ENCODE data around the gene ZFP62.

Gene ZFP62

DNA sequence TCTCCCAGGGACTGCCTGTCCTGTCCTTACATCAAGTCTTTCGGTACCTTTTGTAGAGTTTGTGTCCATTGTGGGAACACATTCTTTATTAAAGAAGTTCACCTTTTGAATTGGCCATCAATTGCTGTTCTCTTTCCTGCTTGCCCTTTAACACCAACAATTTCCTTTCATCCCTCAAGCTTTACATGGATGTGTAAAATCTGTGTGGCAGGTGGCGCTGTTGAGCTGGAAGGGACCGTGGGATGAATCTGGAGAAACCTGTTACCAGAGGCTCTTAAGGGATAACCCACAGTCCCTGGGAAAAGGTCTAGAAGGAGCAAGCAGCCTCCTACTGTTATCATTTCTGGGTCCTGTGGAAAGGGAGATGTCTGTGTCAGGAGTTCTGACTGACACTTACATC, 7.9 kb upstream of the ZFP62 start:
- peak; percentile 48 for DNase-seq

- DNase-seq, result no peak
These were observed 5.9 kb upstream of the ZFP62 start for GRCh38 chr5:180866985-180867384.

DNA sequence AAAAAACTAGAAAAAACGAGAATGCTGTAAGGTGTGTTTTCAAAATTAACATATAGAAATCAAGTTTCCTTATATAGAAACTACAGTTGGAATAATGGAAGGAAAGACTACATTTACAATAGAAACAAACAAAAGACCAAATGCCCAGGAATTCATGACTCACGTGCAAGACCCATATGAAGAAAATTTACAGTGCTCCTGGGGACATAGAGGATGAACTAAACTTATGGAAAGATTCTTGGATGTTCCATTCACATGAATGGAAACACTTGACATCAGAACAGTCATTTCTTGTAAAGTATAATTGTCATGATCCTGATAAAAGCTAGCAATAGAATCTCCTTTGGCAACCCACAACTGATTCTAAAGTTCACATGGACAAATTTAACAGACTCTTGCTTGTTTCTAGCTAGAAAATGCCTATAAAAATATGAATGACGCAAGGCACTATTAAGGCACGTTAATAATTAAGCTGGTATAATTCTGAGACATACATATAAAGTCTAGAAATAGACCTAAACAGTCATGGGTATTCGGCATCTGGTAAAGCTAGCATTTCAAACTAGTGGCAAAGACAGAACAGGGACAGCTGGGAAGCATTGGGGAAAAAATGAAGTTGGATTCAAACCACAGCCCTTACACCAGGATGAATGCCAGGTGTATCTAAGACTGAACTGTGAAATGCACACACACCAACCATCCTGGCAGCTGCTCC, 5.1 kb upstream of the ZFP62 start:
- peak; percentile 3 for DNase-seq

DNA sequence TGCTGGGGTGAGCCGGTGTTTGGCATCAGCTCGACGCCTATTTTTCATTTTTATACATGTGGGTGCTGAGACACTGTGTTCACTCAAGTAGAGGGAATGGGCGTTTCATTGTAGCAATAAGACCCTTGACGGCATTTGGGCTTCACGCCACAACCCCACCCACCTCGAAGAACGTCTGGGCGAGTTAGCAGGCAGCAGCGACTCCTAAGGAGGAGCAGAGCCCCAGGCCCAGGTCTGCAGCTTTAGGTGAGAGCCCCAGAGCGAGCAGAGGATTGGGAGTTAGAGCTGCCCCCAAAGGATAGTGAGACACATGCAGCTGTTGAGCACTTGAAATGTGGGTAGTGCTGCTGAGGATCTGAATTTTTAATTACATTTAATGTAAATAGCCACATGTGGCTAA, 1.6 kb upstream of the ZFP62 start:
- no peak for DNase-seq

DNA sequence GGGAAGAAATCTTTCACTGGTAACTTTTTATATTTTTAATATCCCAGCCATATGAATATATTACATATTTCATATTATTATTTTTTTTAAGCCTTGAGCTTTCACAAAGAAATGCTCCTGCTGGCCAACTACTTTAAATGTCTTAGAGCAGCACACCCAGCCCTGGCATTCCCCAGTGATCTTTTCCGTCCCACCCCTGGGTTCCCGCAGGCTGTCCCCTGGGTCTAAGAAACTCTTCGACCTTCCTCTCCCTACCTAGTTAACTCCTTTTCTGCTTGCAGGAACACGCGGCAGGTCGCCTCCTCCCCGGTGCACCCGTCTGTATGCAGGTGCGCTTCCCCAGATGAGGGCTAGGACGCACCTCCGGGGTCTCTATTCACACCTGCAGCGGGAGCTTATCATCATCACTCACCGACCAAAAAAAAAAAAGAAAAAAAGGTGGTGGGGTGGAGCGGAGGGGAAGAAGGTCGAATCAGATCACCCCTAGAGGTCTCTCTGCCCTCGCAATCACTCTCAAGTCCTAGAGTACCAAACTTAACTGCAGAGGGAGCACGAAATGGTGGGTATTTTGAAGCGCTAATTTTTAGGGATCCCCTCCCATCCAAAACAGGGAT, 696 bp downstream of the ZFP62 start:
- peak; percentile 30 for DNase-seq

DNA sequence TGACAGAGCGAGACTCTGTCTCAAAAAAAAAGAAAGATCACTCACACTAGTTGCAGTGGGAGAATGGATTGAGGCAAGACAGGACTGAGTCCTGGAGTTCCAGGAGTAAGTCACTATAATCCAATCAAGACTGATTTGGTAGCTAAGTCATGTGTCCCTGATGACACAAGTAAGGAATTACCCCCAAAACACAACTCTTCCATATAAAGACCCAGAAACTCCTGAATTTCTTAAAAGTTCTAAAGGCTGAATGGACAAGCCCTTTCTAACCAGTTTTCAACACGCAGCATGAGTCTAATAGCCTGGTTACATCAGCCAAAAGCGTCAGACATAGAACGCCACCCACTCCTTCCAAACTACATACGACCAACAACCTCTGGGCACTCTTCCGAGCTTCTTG, 2.5 kb downstream of the ZFP62 start:
- no peak for DNase-seq

- no peak for DNase-seq
These were observed 7.3 kb downstream of the ZFP62 start for GRCh38 chr5:180853848-180854176.

DNA sequence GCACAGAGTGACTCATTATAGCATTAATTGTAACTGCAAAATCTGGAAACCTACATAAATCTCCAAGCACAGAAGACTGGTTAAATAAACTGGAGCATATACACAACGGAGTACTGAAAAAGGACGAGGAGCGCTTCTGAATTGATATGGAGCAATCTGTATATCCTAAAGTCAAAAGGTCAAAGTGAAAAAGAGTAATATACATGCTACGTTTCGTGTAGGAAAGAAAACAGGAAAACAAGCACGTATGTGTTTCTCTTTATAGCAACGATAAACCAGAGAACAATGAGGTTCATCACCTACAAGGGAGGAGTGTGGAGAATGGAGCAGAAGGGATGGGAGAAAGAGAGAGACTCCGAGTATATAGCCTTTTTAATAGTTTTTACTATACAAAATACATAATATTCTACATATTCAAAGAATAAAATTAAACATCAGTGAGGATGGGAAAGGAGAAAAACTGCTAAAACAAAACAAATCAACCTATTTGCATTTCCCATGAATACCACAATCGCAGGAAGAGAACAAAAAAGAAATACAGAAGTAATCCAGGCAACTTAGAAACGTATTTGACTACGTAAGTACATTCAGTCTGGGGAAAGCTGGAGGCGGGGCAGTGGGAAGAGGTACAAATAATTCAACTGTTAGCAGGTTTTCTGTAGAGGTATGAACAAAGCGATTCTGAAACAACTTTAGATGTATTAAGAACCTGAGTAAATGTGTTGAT, 7.8 kb downstream of the ZFP62 start:
- no peak for DNase-seq

GRCh38 chr5:180852495-180852894, 8.6 kb downstream of the ZFP62 start:
- no peak for DNase-seq

GRCh38 chr5:180850434-180851078, 10.5 kb downstream of the ZFP62 start:
- DNase-seq, result no peak

GRCh38 chr5:180849827-180850226, 11.2 kb downstream of the ZFP62 start:
- no peak for DNase-seq

GRCh38 chr5:180848878-180849277, 12.2 kb downstream of the ZFP62 start:
- DNase-seq, result no peak

DNA sequence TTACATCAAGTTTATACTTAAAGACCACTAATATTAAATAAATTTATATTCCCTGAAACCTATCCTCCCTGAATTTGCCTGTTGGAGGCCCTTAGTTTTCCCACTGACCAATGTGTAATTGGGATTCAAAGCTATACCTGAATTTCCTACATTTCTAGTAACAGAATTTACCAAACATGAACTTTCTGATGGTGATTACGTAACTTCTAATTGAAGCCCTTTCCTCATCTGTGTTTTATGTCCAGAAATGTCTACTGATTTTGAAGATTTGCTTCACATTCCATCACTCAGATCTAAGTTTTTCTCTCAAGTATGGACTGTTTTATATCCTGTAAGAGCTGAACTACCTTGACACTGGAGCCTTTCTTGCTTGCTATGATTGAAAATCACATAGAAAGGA, 12.8 kb downstream of the ZFP62 start:
- no peak for DNase-seq

DNA sequence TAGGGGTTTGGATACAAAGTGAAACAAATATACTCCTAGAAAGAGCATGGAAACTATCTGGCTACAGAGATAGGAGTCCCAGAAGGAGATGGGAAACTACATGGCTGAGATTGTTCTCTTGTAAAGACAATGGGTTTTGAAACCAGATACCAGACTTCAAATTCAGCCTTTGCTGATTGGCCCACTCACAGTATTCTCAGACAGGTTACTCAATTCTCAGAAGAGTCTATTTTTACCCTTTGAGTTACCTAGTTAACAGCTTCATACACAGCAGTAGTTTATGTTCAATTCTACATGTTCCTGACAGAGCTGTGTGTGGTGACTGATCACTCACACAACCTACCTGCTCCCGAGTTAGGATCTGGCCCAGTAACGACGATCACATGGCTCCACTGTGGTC, 14.1 kb downstream of the ZFP62 start:
- no peak for DNase-seq

DNA sequence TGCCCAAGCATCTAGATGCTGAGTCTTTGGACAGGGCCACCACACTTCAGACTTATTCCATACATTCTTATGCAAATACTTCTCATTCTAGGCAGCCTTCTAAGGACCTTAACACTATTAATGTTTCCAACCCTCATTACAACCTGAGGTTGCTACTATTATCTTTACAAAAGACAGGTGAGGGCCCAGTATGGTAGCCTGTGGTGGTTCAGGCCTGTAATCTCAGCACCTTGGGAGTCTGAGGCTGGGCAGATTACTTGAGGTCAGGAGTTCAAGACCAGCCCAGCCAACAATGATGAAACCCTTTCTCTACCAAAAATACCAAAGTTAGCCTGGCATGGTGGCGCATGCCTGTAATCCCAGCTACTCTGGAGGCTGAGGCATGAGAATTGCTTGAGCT, 16.2 kb downstream of the ZFP62 start:
- DNase-seq, result no peak

DNA sequence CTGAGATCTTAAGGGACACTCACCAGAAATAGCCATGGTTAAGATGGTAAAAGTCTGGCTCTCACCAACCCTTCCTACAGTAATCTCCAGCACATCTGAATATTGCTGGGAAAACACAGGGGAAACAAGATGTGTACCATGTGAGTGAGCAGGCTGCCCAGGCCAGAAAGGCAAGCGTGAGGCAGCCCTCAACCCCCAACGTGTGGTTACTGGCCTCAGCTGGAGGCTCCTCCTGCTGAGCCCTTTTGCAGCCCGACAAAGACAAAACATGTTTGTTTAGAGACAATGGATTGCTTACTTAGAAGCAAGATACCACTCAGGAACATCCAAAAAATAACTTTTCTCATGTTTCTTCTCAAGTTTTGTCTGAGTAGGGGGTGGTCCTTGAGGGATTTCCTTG, 16.6 kb downstream of the ZFP62 start:
- DNase-seq, result no peak

DNA sequence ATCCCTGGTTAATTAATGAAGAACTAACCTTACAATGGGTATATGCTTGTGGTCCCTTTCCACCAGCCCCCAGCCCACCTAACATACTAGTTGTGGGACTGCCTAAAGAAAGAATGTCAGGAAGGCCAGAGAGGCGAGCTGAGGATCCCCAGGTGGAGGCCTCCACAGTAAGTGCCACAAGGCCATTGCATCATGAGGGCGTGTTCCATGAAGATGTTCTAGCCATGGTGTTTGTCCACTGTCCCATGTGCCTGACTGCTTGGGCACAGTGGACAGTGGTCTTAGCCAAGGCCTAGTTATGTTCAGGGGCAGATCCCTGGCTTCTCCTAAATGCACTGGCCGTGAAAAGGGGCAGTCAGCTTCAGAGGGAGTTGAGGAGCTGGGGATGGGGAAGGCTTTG, 21.1 kb downstream of the ZFP62 start:
- no peak for DNase-seq

DNA sequence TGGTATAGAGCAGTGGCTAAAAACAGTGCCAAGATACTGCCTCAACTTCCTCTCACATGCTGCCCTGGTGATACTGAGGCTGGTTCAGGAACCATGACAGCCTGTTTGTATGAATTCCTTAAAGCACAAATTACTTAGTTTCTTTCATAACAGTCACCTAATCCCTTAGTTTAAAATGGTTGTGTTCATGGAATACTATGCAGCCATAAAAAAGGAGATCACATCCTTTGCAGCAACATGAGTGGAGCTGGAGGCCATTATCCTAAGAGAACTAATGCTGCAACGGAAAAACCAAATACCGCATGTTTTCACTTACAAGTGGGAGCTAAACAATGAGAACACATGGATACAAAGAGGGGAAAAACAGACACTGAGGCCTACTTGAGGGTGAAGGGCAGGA, 21.8 kb downstream of the ZFP62 start:
- no peak for DNase-seq

DNA sequence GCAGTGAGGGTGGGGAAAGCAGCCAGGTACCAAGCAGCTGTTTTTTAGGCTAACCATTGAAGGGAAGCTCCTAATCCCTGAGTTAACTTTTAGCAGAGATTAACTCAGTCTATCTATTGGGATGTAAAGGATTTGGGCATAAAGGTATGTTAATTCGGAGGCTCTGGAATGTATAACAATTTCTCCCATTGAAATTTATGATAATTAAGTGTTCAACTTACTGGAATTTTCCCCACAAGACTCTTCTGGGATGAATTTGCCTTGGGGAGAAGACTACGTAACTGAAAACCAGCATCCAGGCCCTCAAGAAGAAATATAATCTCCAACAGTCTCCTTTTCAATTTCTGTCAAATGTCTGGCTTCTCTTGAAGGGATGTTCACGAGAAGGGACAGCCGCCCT, 23.6 kb downstream of the ZFP62 start:
- DNase-seq, result no peak

DNA sequence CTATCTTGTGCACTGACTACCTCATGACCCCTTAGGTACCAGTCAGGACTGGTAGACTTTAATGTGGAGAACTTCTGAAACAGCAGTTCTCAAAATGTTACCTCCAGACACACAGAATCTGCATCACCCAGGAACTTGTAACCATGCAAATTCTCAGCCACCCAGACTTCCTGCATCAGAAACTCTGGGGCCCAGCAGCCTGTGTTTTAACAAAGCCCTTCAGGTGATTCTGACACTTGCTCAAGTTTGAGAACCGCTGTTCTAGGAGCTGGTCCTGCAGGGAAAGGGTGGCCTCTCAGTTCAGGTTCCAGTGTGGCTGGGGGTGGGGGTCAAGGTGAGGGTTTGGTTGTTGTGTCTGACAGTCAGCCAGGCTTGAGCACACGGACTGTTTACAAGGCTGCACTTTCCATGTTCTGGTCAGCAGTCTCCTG, 28.4 kb downstream of the ZFP62 start:
- no peak for DNase-seq

DNA sequence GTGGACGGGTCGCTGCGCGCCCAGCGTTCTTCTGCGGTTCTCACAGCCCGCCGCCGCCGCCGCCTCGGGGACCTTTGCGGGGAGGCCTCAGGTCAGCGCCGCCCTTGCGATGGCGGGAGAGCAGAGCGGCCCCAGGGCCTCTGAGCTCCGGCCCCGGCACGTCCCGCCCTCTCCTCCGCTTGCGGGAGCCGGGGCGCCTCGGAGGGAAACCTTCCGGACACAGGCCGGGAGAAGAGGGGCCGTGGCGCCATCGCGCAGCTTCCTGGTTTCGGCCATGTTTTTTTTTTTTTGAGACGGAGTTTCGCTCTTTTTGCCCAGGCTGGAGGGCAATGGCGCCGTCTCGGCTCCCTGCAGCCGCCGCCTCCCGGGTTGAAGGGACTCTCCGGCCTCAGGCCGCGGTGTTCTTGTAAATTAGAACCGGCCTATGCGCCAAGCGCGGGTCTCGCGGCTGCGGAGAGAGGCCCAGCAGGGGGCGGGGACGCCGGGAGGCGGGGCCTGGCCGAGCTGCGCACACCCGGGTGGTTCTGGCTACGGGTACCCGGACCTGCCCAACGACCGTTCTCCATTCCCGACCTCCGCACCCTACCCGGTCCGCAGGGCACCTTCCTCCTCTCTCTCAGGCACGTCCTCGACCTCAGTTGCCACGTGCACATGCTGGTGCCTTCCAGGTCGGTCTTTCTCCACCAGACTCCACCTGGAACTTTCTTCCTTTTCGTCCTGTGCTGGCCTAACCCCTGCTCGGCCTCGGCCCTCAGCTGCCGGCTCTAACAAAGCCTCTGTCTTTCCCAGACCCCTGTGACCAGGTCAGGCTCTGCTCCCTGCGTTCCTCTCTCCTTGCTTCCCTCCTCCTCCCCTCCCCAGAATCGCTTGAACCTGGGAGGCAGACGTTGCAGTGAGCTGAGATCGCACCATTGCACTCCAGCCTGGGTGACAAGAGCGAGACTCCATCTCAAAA, 29.7 kb downstream of the ZFP62 start:
- DNase-seq, result peak; percentile 68
